Measurements from ENCODE around the gene FNDC8.

DNA sequence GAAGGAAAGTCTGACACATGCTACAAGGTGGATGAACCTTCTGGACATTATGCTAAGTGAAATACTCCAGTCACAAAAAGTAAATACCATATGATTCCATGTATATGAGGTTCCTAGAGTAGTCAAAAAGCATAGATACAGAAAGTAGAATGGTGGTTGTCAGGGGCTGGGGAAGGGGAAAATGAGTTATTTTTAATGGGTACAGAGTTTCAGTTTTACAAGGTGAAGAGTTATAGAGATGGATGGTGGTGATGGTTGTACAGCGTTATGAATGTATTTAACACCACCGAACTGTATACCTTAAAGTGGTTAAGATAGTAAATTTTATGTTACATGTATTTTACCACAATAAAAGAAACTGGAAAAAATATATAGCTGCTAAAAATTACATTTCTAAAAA, 19.7 kb upstream of the FNDC8 start:
- TF ChIP-seq, protein P1, sequence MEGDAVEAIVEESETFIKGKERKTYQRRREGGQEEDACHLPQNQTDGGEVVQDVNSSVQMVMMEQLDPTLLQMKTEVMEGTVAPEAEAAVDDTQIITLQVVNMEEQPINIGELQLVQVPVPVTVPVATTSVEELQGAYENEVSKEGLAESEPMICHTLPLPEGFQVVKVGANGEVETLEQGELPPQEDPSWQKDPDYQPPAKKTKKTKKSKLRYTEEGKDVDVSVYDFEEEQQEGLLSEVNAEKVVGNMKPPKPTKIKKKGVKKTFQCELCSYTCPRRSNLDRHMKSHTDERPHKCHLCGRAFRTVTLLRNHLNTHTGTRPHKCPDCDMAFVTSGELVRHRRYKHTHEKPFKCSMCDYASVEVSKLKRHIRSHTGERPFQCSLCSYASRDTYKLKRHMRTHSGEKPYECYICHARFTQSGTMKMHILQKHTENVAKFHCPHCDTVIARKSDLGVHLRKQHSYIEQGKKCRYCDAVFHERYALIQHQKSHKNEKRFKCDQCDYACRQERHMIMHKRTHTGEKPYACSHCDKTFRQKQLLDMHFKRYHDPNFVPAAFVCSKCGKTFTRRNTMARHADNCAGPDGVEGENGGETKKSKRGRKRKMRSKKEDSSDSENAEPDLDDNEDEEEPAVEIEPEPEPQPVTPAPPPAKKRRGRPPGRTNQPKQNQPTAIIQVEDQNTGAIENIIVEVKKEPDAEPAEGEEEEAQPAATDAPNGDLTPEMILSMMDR (IDR thresholded peaks at IDR 0.05; ENCODE audit: low read depth, low read length), result no peak
- no peak for TF ChIP-seq EZH2phosphoT487 (IDR thresholded peaks at IDR 0.05; ENCODE audit: low read depth)
